Liver (tissue), 9 donors: ENCODE results near the gene TLR3. TPM values are rescaled to one million over a fixed set of nuclear protein-coding genes. Genes with fewer than 3 reads are reported as not detected.
A peak's percentile ranks its signal among the peaks of the same experiment; 100 is the strongest.

Experiments
- DNase-seq: peaks from one replicate; pipeline ENCODE4 v3.0.0-alpha.2; 2017; ENCODE audit warnings: low spot score
- H3K27ac ChIP-seq, 2 donors: one replicate each; pipeline ENCODE4 v1.7.0; 2013; ENCODE audit warnings: inconsistent platforms in 2 of 2, low read length in 2 of 2, control low read depth in 1 of 2, low read depth in 1 of 2, mild to moderate bottlenecking in 1 of 2
- H3K27me3 ChIP-seq, 4 donors: one replicate each; pipeline versions ENCODE4 v1.6.1 to v1.7.0; 2013; ENCODE audit warnings: low read length in 3 of 4, inconsistent platforms in 1 of 4, mild to moderate bottlenecking in 1 of 4, moderate library complexity in 1 of 4; ENCODE audit not compliant: control insufficient read depth in 4 of 4, insufficient read depth in 4 of 4
- H3K36me3 ChIP-seq, 4 donors: one replicate each; pipeline versions ENCODE4 v1.6.1 to v1.7.0; 2013; ENCODE audit warnings: low read length in 3 of 4, mild to moderate bottlenecking in 3 of 4, low read depth in 1 of 4, moderate library complexity in 1 of 4; ENCODE audit not compliant: control insufficient read depth in 4 of 4, insufficient read depth in 3 of 4
- H3K4me1 ChIP-seq, 4 donors: one replicate each; pipeline versions ENCODE4 v1.6.1 to v1.7.0; 2013; ENCODE audit warnings: low read length in 3 of 4, mild to moderate bottlenecking in 3 of 4, moderate library complexity in 1 of 4; ENCODE audit not compliant: control insufficient read depth in 4 of 4, insufficient read depth in 4 of 4
- H3K4me3 ChIP-seq, 3 donors: one replicate each; pipeline versions ENCODE4 v1.6.1 to v1.7.0; 2013; ENCODE audit warnings: low read length in 3 of 3, control low read depth in 1 of 3, low read depth in 1 of 3, mild to moderate bottlenecking in 1 of 3
- H3K9ac ChIP-seq, 2 donors: one replicate each; pipeline ENCODE4 v1.7.0; 2013; ENCODE audit warnings: low read length in 2 of 2, mild to moderate bottlenecking in 2 of 2, moderate library complexity in 2 of 2, control low read depth in 1 of 2, low read depth in 1 of 2
- H3K9me3 ChIP-seq, 4 donors: one replicate each; pipeline versions ENCODE4 v1.6.1 to v1.7.0; 2013; ENCODE audit warnings: low read length in 3 of 4; ENCODE audit not compliant: control insufficient read depth in 4 of 4
- CTCF ChIP-seq: fragments of 150-350 bp; IDR thresholded peaks from 2 replicates; pipeline ENCODE4 v1.5.1; 2017; ENCODE audit warnings: improper control_type of control experiment, low read depth, low read length; ENCODE audit not compliant: missing input control
- FOXA1 ChIP-seq: IDR thresholded peaks from 2 replicates; pipeline ENCODE4 v1.6.1; 2016; ENCODE audit warnings: antibody characterized with exemption
- FOXA2 ChIP-seq: IDR thresholded peaks from 2 replicates; pipeline ENCODE4 v1.6.1; 2016; ENCODE audit warnings: antibody characterized with exemption
- GABPA ChIP-seq, 2 donors: IDR thresholded peaks in 1 of 2; conservative IDR thresholded peaks in 1 of 2; 2 replicates each; pipeline ENCODE4 v1.6.1; 2016; ENCODE audit warnings: antibody characterized with exemption in 2 of 2, mild to moderate bottlenecking in 1 of 2, moderate library complexity in 1 of 2
- HNF4A ChIP-seq, 2 donors: conservative IDR thresholded peaks; 2 replicates each; pipeline ENCODE4 v1.6.1; 2016; ENCODE audit warnings: antibody characterized with exemption in 2 of 2, mild to moderate bottlenecking in 2 of 2
- HNF4G ChIP-seq: IDR thresholded peaks from 2 replicates; pipeline ENCODE4 v1.6.1; 2016; ENCODE audit warnings: antibody characterized with exemption
- JUND ChIP-seq, 2 donors: IDR thresholded peaks; 2 replicates each; pipeline ENCODE4 v1.6.1; 2016; ENCODE audit warnings: antibody characterized with exemption in 2 of 2
- NR2F2 ChIP-seq: IDR thresholded peaks from 2 replicates; pipeline ENCODE4 v1.6.1; 2016; ENCODE audit warnings: antibody characterized with exemption
- RAD21 ChIP-seq, 2 donors: IDR thresholded peaks; 2 replicates each; pipeline ENCODE4 v1.6.1; 2016; ENCODE audit warnings: antibody characterized with exemption in 2 of 2, mild to moderate bottlenecking in 2 of 2
- RXRA ChIP-seq, 2 donors: IDR thresholded peaks; 2 replicates each; pipeline ENCODE4 v1.6.1; 2017 to 2018; ENCODE audit warnings: antibody characterized with exemption in 2 of 2, mild to moderate bottlenecking in 1 of 2
- SP1 ChIP-seq: IDR thresholded peaks from 2 replicates; pipeline ENCODE4 v1.6.1; 2018; ENCODE audit warnings: antibody characterized with exemption, mild to moderate bottlenecking
- TAF1 ChIP-seq: conservative IDR thresholded peaks from 2 replicates; pipeline ENCODE4 v1.6.1; 2016; ENCODE audit warnings: antibody characterized with exemption, mild to moderate bottlenecking
- YY1 ChIP-seq: IDR thresholded peaks from 2 replicates; pipeline ENCODE4 v1.6.1; 2016; ENCODE audit warnings: antibody characterized with exemption, mild to moderate bottlenecking
- WGBS: extraction: QIAGEN DNeasy Blood & Tissue Kit; methylation state at CpG from one replicate; pipeline ENCODE4 v1.1.7; 2013; 5-methylcytosine and 5-hydroxymethylcytosine counted together
- polyA plus RNA-seq, 2 donors: library from polyadenylated mRNA; stranded (reverse) in 1 of 2; unstranded in 1 of 2; fragments of 200-250 nt in 1 of 2; fragments of >200 nt in 1 of 2; fragmentation: Nextera tagmentation in 1 of 2; extraction: Ambion mirVana in 1 of 2; gene quantifications; one replicate each; pipeline versions ENCODE4 v1.2.1 to v1.2.3, GENCODE V29; 2013 to 2015
- total RNA-seq, 2 donors: library from RNA; depleted of rRNA; stranded (reverse); fragments of >200 nt; gene quantifications; one replicate each; pipeline ENCODE4 v1.2.3, GENCODE V29; 2014
- TF ChIP-seq, protein P1 (sequence below): IDR thresholded peaks from 2 replicates; pipeline ENCODE4 v1.6.1; 2016; ENCODE audit warnings: antibody characterized with exemption, mild to moderate bottlenecking
- TF ChIP-seq, protein P2 (sequence below): IDR thresholded peaks from 2 replicates; pipeline ENCODE4 v1.6.1; 2016; ENCODE audit warnings: antibody characterized with exemption
- TF ChIP-seq, protein P3 (sequence below): IDR thresholded peaks from 2 replicates; pipeline ENCODE4 v1.6.1; 2016; ENCODE audit warnings: antibody characterized with exemption
- TF ChIP-seq, protein P4 (sequence below): IDR thresholded peaks from 2 replicates; pipeline ENCODE4 v1.6.1; 2016; ENCODE audit warnings: antibody characterized with exemption
- donor health status: healthy.
- donor health status: healthy.
- donor health status: healthy.
- donor health status: healthy.
- donor health status: healthy.

The TLR3 gene
- 1 to 10 TPM; 1.3 to 4.3 TPM for total RNA-seq
- 1 to 10 TPM; 2.0 to 2.8 TPM for polyA plus RNA-seq

- Histone ChIP-seq H3K36me3 (no peaks in the 10 kb centered on the region), H3K4me3 (peak within 1 kb of the TSS; percentile 62 to 98 (median 89)), H3K27ac (peak within 1 kb of the TSS; percentile 64 to 83), H3K27me3 (no peaks in the 10 kb centered on the region), H3K9me3 (no peaks in the 10 kb centered on the region), H3K4me1 (peaks cover 0 to 13% (median 8%) of the 10 kb centered on the region in 4 donors), H3K9ac (peak within 1 kb of the TSS; percentile 34 to 99)
- no peak for DNase-seq
- TF ChIP-seq, protein P1, sequence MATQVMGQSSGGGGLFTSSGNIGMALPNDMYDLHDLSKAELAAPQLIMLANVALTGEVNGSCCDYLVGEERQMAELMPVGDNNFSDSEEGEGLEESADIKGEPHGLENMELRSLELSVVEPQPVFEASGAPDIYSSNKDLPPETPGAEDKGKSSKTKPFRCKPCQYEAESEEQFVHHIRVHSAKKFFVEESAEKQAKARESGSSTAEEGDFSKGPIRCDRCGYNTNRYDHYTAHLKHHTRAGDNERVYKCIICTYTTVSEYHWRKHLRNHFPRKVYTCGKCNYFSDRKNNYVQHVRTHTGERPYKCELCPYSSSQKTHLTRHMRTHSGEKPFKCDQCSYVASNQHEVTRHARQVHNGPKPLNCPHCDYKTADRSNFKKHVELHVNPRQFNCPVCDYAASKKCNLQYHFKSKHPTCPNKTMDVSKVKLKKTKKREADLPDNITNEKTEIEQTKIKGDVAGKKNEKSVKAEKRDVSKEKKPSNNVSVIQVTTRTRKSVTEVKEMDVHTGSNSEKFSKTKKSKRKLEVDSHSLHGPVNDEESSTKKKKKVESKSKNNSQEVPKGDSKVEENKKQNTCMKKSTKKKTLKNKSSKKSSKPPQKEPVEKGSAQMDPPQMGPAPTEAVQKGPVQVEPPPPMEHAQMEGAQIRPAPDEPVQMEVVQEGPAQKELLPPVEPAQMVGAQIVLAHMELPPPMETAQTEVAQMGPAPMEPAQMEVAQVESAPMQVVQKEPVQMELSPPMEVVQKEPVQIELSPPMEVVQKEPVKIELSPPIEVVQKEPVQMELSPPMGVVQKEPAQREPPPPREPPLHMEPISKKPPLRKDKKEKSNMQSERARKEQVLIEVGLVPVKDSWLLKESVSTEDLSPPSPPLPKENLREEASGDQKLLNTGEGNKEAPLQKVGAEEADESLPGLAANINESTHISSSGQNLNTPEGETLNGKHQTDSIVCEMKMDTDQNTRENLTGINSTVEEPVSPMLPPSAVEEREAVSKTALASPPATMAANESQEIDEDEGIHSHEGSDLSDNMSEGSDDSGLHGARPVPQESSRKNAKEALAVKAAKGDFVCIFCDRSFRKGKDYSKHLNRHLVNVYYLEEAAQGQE: no peak
- peak in 1 of 2 donors; percentile 12 for TF ChIP-seq HNF4A (conservative IDR thresholded peaks at IDR 0.05)
- no peak for TF ChIP-seq RXRA (IDR thresholded peaks at IDR 0.05)
- TF ChIP-seq, protein P2, sequence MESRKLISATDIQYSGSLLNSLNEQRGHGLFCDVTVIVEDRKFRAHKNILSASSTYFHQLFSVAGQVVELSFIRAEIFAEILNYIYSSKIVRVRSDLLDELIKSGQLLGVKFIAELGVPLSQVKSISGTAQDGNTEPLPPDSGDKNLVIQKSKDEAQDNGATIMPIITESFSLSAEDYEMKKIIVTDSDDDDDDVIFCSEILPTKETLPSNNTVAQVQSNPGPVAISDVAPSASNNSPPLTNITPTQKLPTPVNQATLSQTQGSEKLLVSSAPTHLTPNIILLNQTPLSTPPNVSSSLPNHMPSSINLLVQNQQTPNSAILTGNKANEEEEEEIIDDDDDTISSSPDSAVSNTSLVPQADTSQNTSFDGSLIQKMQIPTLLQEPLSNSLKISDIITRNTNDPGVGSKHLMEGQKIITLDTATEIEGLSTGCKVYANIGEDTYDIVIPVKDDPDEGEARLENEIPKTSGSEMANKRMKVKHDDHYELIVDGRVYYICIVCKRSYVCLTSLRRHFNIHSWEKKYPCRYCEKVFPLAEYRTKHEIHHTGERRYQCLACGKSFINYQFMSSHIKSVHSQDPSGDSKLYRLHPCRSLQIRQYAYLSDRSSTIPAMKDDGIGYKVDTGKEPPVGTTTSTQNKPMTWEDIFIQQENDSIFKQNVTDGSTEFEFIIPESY: no peak
- TF ChIP-seq HNF4G: no peak
- no peak for TF ChIP-seq SP1
- TF ChIP-seq JUND (IDR thresholded peaks at IDR 0.05): no peak
- TF ChIP-seq YY1: peak; percentile 50
- TF ChIP-seq FOXA2: no peak
- 2% methylated on average over 12 of the region's 12 CpGs for WGBS
Observed at GRCh38 chr4:186068581-186069348, at the start of gene TLR3. Gene TLR3 (plus strand): TSS chr4:186069156. CDS start chr4:186076620, 7,464 bp downstream.

DNA sequence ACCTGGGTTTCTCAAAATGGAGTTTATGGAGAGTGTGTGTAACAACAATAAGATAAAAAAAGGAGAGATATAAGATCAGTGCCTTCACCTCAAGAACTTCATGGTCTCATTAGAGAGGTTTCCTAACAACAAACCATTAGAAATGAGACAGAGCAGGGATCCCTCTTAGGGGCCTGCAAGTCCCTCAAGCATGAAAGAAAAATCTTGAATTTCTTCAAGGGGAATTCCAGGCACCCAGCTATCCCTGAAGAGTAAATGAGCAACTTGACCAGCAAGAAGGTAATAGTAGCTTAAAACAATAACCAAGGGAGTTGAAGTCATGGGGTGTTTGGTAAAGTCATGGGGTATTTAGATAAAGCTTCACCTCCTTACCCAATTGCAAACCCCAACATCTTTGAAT, 49.7 kb upstream of the TLR3 start:
- no peaks in the 10 kb centered on the region for H3K9me3 ChIP-seq
- H3K27ac ChIP-seq: no peak overlapping the region
- H3K36me3 ChIP-seq: no peaks in the 10 kb centered on the region
- peaks cover 0 to 5% (median under 1%) of the 10 kb centered on the region in 4 donors for H3K4me1 ChIP-seq
- H3K4me3 ChIP-seq: no peak overlapping the region
- no peaks in the 10 kb centered on the region for H3K27me3 ChIP-seq
- DNase-seq: no peak
- no peak overlapping the region for H3K9ac ChIP-seq
- TF ChIP-seq FOXA2 (no peak), HNF4A (conservative IDR thresholded peaks at IDR 0.05) (no peak), FOXA1 (no peak), CTCF (no peak), RAD21 (IDR thresholded peaks at IDR 0.05) (no peak), GABPA (IDR thresholded peaks at IDR 0.05 in 1 of 2, conservative IDR thresholded peaks at IDR 0.05 in 1 of 2) (no peak), NR2F2 (no peak), TAF1 (no peak), JUND (IDR thresholded peaks at IDR 0.05) (no peak), RXRA (IDR thresholded peaks at IDR 0.05) (no peak)
- TF ChIP-seq, protein P1: no peak
- TF ChIP-seq, protein P3, sequence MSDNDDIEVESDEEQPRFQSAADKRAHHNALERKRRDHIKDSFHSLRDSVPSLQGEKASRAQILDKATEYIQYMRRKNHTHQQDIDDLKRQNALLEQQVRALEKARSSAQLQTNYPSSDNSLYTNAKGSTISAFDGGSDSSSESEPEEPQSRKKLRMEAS: no peak
- TF ChIP-seq, protein P2: no peak
- TF ChIP-seq, protein P4, sequence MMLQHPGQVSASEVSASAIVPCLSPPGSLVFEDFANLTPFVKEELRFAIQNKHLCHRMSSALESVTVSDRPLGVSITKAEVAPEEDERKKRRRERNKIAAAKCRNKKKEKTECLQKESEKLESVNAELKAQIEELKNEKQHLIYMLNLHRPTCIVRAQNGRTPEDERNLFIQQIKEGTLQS: no peak
